SK-N-MC (cell line): ENCODE measurements around the gene BEND7.

Experiments
- EZH2 ChIP-seq: fragments of 200-600 bp; sonication (generic); IDR thresholded peaks from one replicate; pipeline ENCODE4 v1.6.1; 2017; ENCODE audit warnings: antibody characterized with exemption
- FOXP2 ChIP-seq: optimal IDR thresholded peaks from 2 replicates; pipeline ENCODE3; 2011; ENCODE audit warnings: mild to moderate bottlenecking, moderate library complexity; ENCODE audit not compliant: insufficient read depth; ENCODE audit errors: extremely low read length, control extremely low read depth
- POLR2AphosphoS5 ChIP-seq: IDR thresholded peaks from 2 replicates; pipeline ENCODE4 v1.6.1; 2012; ENCODE audit warnings: mild to moderate bottlenecking, low read depth, low read length, borderline replicate concordance

DNA sequence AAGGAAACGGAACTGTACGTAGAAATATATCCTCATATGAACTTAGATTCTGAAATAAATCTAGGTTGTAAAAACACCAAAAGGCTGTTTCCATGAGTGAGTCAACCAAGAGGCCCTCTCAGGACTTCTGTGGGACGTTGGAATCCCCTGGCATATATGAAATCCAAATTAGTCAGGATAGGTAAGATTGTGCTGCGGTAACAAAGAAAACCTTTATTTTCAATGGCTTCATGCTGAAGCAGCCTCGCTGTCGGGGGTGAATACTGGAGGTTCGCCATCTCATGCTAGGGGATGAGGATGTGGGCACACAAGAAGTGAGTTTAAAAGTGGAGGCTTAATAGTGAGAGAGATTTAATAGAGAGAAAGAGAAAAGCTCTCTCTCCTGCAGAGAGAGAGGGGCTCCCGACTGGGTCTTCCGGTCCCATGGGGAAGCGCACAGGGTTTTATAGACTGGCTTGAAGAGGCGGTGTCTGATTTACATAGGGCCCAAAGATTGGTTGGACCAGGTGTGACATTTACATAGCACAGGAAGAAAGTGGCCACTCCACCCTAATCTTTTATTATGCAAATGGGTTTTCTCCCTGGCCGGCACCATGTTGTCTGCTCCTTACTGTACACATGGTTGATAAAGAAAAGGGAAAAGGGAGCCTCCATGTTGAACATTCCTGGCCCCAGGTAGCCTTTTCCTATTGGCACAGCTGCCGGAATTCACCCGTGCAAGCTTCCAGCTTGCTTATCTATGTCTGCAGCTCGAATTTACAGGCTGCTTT lies 128.4 kb downstream of the BEND7 start:
- TF ChIP-seq EZH2 (no peak), POLR2AphosphoS5 (no peak), FOXP2 (no peak)
